PC-9 (cell line): Measurements from ENCODE around the gene KCNJ10. TPM values are rescaled to one million over a fixed set of nuclear protein-coding genes. Genes with fewer than 3 reads are reported as not detected.

ENCODE experiments used
- BruUV-seq: library from RNA; stranded (reverse); fragments of 400-500 nt; replicated peaks from 2 replicates; lab custom pipeline; 2021; lab: Mats Ljungman, UMichigan
- CTCF ChIA-PET: fragments of 300-600 bp; sonication (Branson Sonifier 250); formaldehyde crosslinking; loops from one replicate; lab custom pipeline; 2022; ENCODE audit warnings: antibody characterized with exemption; lab: Charles Lee
- POLR2A ChIA-PET: fragments of 300-600 bp; sonication (Branson Sonifier 250); formaldehyde crosslinking; loops from one replicate; lab custom pipeline; 2022; ENCODE audit warnings: antibody characterized with exemption; ENCODE audit not compliant: unreplicated experiment; lab: Charles Lee
- DNase-seq, 2 experiments: peaks; one replicate each; pipeline versions ENCODE4 v3.0.0 to v3.0.0-alpha.2; 2015 to 2022; ENCODE audit warnings: mixed read lengths in 1 of 2
- H2AFZ ChIP-seq: fragments of 200-600 bp; sonication (generic); 2 replicates; pipeline ENCODE4 v1.8.1; 2017; ENCODE audit warnings: antibody characterized with exemption
- H3F3A ChIP-seq: fragments of 200-600 bp; sonication (generic); 2 replicates; pipeline ENCODE4 v1.8.1; 2017; ENCODE audit warnings: antibody characterized with exemption, mild to moderate bottlenecking, low read depth; ENCODE audit not compliant: insufficient read depth
- H3K27ac ChIP-seq: fragments of 200-600 bp; sonication (generic); 2 replicates; pipeline ENCODE4 v1.6.1; 2016; ENCODE audit warnings: mixed run types
- H3K27me3 ChIP-seq: fragments of 200-600 bp; sonication (generic); 2 replicates; pipeline ENCODE4 v1.6.1; 2016; ENCODE audit warnings: low read depth, mixed run types; ENCODE audit not compliant: insufficient read depth
- H3K36me3 ChIP-seq: fragments of 200-600 bp; sonication (generic); 2 replicates; pipeline ENCODE4 v1.6.1; 2016; ENCODE audit warnings: low read depth, mixed run types
- H3K4me1 ChIP-seq: fragments of 200-600 bp; sonication (generic); replicated peaks from 2 replicates; pipeline ENCODE4 v1.6.1; 2016; ENCODE audit warnings: mixed run types; ENCODE audit not compliant: insufficient read depth
- H3K4me2 ChIP-seq: fragments of 200-600 bp; sonication (generic); 2 replicates; pipeline ENCODE4 v1.6.1; 2017; ENCODE audit warnings: mixed run types
- H3K4me3 ChIP-seq: fragments of 200-600 bp; sonication (generic); 2 replicates; pipeline ENCODE4 v1.6.1; 2016; ENCODE audit warnings: mixed run types
- H3K79me2 ChIP-seq: fragments of 200-600 bp; sonication (generic); 2 replicates; pipeline ENCODE4 v1.6.1; 2017; ENCODE audit warnings: low read depth, mixed run types
- H3K9me2 ChIP-seq: fragments of 200-600 bp; sonication (generic); 2 replicates; pipeline ENCODE4 v1.8.1; 2017; ENCODE audit warnings: mild to moderate bottlenecking; ENCODE audit not compliant: insufficient read depth
- H3K9me3 ChIP-seq: fragments of 200-600 bp; sonication (generic); 2 replicates; pipeline ENCODE4 v1.8.1; 2016; ENCODE audit warnings: low read depth; ENCODE audit not compliant: insufficient read depth
- H4K20me1 ChIP-seq: fragments of 200-600 bp; sonication (generic); 2 replicates; pipeline ENCODE4 v1.8.1; 2017; ENCODE audit not compliant: insufficient read depth
- EZH2 ChIP-seq: fragments of 200-600 bp; sonication (generic); IDR thresholded peaks from 2 replicates; pipeline ENCODE4 v1.8.0; 2017; ENCODE audit warnings: antibody characterized with exemption, low read depth
- intact Hi-C: fragments of 100-400 bp; cut with micrococcal nuclease; formaldehyde crosslinking; loops from one replicate; pipeline ENCODE4 v1.10.0; 2022; ENCODE audit not compliant: unreplicated experiment
- total RNA-seq: library from RNA; stranded (reverse); gene quantifications from 2 replicates; pipeline ENCODE4 v1.2.3, GENCODE V29; 2021
- TF ChIP-seq, protein P1 (sequence below): fragments of 200-600 bp; sonication (generic); conservative IDR thresholded peaks from 2 replicates; pipeline ENCODE4 v1.6.1; 2017; ENCODE audit warnings: mixed run types, antibody characterized with exemption, mild to moderate bottlenecking, moderate library complexity

Gene KCNJ10
- total RNA-seq, 1 experiment from 2014 or later, result not detected

DNA sequence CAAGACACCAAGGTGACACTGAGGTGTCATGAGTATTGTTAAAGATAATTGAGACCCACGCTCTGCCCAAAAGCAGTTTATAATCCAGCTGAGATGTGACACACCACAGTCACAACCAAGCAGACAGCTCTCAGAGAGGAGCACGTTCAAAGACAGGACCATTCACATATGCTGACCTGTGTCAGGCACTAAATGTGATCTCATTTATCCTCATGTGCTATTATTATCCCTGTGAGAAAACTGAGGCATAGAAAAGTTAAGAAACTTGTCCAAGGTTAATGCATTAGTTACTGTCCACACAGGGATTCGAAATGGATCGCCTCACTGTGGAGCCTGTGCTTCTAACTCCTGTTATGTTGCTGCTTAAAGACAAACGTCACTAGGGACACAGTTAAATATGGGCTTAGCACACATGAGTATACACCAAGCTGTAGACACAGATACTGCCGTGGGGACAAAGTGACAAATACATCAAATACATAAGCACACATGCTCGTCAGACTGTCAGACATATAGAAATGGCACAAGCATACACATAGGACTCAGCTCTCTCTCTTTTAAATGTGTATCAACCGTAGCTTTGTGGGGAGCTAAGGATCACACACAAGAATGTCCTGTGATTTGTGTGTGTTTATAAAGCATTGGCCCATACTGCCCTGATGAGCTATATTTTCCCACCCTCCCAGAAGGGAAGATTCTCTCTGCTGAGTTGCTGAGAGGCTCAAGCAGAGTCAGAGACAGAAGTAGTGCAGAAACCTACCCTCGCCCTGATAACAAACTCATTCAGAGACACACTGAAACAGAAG lies 32.0 kb upstream of the KCNJ10 start:
- no peak overlapping the region for H3K27ac ChIP-seq

DNA sequence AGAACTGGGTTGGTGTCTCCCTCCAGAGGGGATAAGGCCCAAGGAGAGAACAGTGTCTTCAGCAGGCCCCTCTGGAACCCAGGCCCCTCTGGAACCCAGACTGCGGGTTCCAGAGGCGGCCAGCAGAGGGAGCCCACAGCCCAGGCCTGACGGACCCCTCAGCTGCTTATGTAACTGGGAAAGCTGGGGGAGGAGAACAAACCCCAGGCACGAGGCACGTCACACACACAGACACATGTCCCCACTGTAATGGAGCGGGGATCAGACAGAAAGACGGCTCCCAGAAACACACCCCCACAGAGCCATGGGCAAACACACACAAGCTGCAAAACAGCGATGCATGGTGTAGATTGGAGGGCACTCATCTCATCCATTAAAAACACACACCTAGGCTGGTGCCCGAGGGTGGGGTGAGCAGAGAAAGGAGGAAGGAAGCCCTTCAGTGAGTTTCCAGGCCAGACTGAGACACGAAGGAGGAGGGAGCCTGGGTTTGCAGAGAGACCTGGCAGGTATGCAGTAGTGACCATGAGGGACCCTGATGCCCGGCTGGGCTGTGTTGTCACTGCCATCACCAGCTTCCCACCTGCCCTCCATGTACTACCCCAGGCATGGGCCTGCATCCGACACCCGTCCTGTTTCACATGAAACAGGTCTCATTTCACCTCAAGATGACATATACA lies 31.2 kb upstream of the KCNJ10 start:
- H3K9me3 ChIP-seq, result no peaks in the 10 kb centered on the region
- DNase-seq, result peak; percentile 53 to 70
- peak overlapping the region; percentile 21; the same call in 1 of the 2 replicates for H3K4me3 ChIP-seq
- TF ChIP-seq, protein P1, sequence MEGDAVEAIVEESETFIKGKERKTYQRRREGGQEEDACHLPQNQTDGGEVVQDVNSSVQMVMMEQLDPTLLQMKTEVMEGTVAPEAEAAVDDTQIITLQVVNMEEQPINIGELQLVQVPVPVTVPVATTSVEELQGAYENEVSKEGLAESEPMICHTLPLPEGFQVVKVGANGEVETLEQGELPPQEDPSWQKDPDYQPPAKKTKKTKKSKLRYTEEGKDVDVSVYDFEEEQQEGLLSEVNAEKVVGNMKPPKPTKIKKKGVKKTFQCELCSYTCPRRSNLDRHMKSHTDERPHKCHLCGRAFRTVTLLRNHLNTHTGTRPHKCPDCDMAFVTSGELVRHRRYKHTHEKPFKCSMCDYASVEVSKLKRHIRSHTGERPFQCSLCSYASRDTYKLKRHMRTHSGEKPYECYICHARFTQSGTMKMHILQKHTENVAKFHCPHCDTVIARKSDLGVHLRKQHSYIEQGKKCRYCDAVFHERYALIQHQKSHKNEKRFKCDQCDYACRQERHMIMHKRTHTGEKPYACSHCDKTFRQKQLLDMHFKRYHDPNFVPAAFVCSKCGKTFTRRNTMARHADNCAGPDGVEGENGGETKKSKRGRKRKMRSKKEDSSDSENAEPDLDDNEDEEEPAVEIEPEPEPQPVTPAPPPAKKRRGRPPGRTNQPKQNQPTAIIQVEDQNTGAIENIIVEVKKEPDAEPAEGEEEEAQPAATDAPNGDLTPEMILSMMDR, result peak; percentile 98
- no peak for TF ChIP-seq EZH2
- no peaks in the 10 kb centered on the region for H3K9me2 ChIP-seq
- intact Hi-C loops, result loop anchor here (1.0 kb wide), 8 partner anchors 23 to 315 kb away; no protein-coding TSS in a partner anchor
- no peaks in the 10 kb centered on the region; the same call in 1 of the 2 replicates for H3K79me2 ChIP-seq
- ChIA-PET CTCF (interaction anchor here (0.6 to 2.2 kb wide), 8 partner anchors 21 to 190 kb away, joined by 3 to 25 read pairs (median 5); no protein-coding TSS in a partner anchor), POLR2A (no interaction called here)
- peaks cover 13% of the 10 kb centered on the region; the same call in 1 of the 2 replicates for H3F3A ChIP-seq
- H3K4me1 ChIP-seq, result peaks cover 29% of the 10 kb centered on the region
- H3K27me3 ChIP-seq, result no peaks in the 10 kb centered on the region
- H3K4me2 ChIP-seq, result peak overlapping the region; percentile 65
- 0 out of 2 replicates have a peak overlapping the region, but pooled peaks have one; percentile 56 for H2AFZ ChIP-seq
- no peak overlapping the region for H3K27ac ChIP-seq
- no peaks in the 10 kb centered on the region for H4K20me1 ChIP-seq
- H3K36me3 ChIP-seq, result no peaks in the 10 kb centered on the region
- BruUV-seq, result no TSS peak

More for the DNA sequence above, 32.0 kb upstream of the KCNJ10 start:
- POLR2A ChIA-PET, result no interaction called here
- no TSS peak for BruUV-seq
- no peaks in the 10 kb centered on the region for H4K20me1 ChIP-seq
- peaks cover 13% of the 10 kb centered on the region; the same call in 1 of the 2 replicates for H3F3A ChIP-seq
- intact Hi-C loops, result loop anchor here (1.0 kb wide), 8 partner anchors 22 to 314 kb away; no protein-coding TSS in a partner anchor
- H3K79me2 ChIP-seq, result no peaks in the 10 kb centered on the region; the same call in 1 of the 2 replicates
- H3K9me3 ChIP-seq, result no peaks in the 10 kb centered on the region
- TF ChIP-seq EZH2, result no peak
- TF ChIP-seq, protein P1, result no peak
- H3K36me3 ChIP-seq, result no peaks in the 10 kb centered on the region
- no peaks in the 10 kb centered on the region for H3K9me2 ChIP-seq
- H3K4me1 ChIP-seq, result peaks cover 22% of the 10 kb centered on the region
- CTCF ChIA-PET, result interaction anchor here (0.6 to 2.2 kb wide), 6 partner anchors 91 to 190 kb away, joined by 3 to 25 read pairs (median 4); no protein-coding TSS in a partner anchor
- H3K4me3 ChIP-seq, result no peak overlapping the region
- DNase-seq, result no peak
- no peak overlapping the region for H2AFZ ChIP-seq
- H3K4me2 ChIP-seq, result peak overlapping the region; percentile 65; the same call in 1 of the 2 replicates
- H3K27me3 ChIP-seq, result no peaks in the 10 kb centered on the region
